H9 (cell line): Measurements from ENCODE around the gene PDCD1. TPM values are rescaled to one million over a fixed set of nuclear protein-coding genes. Genes with fewer than 3 reads are reported as not detected.
A peak's percentile ranks its signal among the peaks of the same experiment; 100 is the strongest.
"Not testable (repeated sequence)": the region's sequence is repeated elsewhere in the genome, so short reads cannot be mapped to it uniquely, and the experiment has no call there.

Experiments
- DNase-seq: peaks from one replicate; pipeline ENCODE4 v3.0.0-alpha.2; 2017
- H2AFZ ChIP-seq: one replicate; pipeline ENCODE4 v1.6.1; 2013; ENCODE audit warnings: mild to moderate bottlenecking, low read length, control low read depth, moderate library complexity
- H2AK5ac ChIP-seq: 2 replicates; pipeline ENCODE4 v1.6.1; 2013; ENCODE audit warnings: low read length, control low read depth, mixed read lengths; ENCODE audit not compliant: insufficient read length
- H2BK120ac ChIP-seq: one replicate; pipeline ENCODE4 v1.6.1; 2013; ENCODE audit warnings: low read depth, mild to moderate bottlenecking, low read length, control low read depth, inconsistent platforms; ENCODE audit not compliant: poor library complexity, severe bottlenecking
- H2BK12ac ChIP-seq: 2 replicates; pipeline ENCODE4 v1.6.1; 2013; ENCODE audit warnings: low read length, control low read depth, mixed read lengths, low read depth; ENCODE audit not compliant: insufficient read length
- H2BK15ac ChIP-seq: 2 replicates; pipeline ENCODE4 v1.6.1; 2013; ENCODE audit warnings: low read depth, low read length, control low read depth
- H2BK20ac ChIP-seq: one replicate; pipeline ENCODE4 v1.6.1; 2013; ENCODE audit warnings: low read depth, mild to moderate bottlenecking, low read length, control low read depth, inconsistent platforms; ENCODE audit not compliant: poor library complexity, severe bottlenecking
- H2BK5ac ChIP-seq: 2 replicates; pipeline ENCODE4 v1.6.1; 2013; ENCODE audit warnings: low read length, control low read depth, mixed read lengths; ENCODE audit not compliant: insufficient read length
- H3K14ac ChIP-seq: 2 replicates; pipeline ENCODE4 v1.6.1; 2013; ENCODE audit warnings: low read length, control low read depth; ENCODE audit not compliant: insufficient read depth
- H3K18ac ChIP-seq: 2 replicates; pipeline ENCODE4 v1.6.1; 2013; ENCODE audit warnings: low read depth, mild to moderate bottlenecking, mixed read lengths, low read length, control low read depth; ENCODE audit not compliant: insufficient read length
- H3K23ac ChIP-seq: 2 replicates; pipeline ENCODE4 v1.6.1; 2013; ENCODE audit warnings: low read length, control low read depth, mixed read lengths, low read depth; ENCODE audit not compliant: insufficient read length
- H3K23me2 ChIP-seq: 2 replicates; pipeline ENCODE4 v1.6.1; 2013; ENCODE audit warnings: low read depth, mild to moderate bottlenecking, mixed read lengths, low read length, control low read depth; ENCODE audit not compliant: insufficient read length, poor library complexity, severe bottlenecking
- H3K27ac ChIP-seq: 2 replicates; pipeline ENCODE4 v1.5.1; 2013; ENCODE audit warnings: low read length, control low read depth, mixed read lengths, low read depth; ENCODE audit not compliant: insufficient read length
- H3K27me3 ChIP-seq: 2 replicates; pipeline ENCODE4 v1.6.1; 2013; ENCODE audit warnings: low read length, control low read depth, inconsistent platforms; ENCODE audit not compliant: insufficient read depth
- H3K4ac ChIP-seq: 2 replicates; pipeline ENCODE4 v1.6.1; 2013; ENCODE audit warnings: low read depth, mild to moderate bottlenecking, control low read depth, inconsistent platforms, low read length, moderate library complexity
- H3K4me1 ChIP-seq: 2 replicates; pipeline ENCODE4 v1.6.1; 2013; ENCODE audit warnings: low read length, control low read depth, inconsistent platforms; ENCODE audit not compliant: insufficient read depth
- H3K4me2 ChIP-seq: 2 replicates; pipeline ENCODE4 v1.6.1; 2013; ENCODE audit warnings: low read length, control low read depth, mixed read lengths; ENCODE audit not compliant: insufficient read length, insufficient read depth
- H3K56ac ChIP-seq: 2 replicates; pipeline ENCODE4 v1.6.1; 2013; ENCODE audit warnings: low read depth, mild to moderate bottlenecking, mixed read lengths, low read length, control low read depth; ENCODE audit not compliant: insufficient read length
- H3K79me1 ChIP-seq: 2 replicates; pipeline ENCODE4 v1.6.1; 2013; ENCODE audit warnings: low read depth, mild to moderate bottlenecking, moderate library complexity, low read length, control low read depth, inconsistent platforms; ENCODE audit not compliant: insufficient read depth, poor library complexity, severe bottlenecking
- H3K79me2 ChIP-seq: 2 replicates; pipeline ENCODE4 v1.6.1; 2013; ENCODE audit warnings: low read length, control low read depth, inconsistent platforms; ENCODE audit not compliant: insufficient read depth
- H3K9ac ChIP-seq: 2 replicates; pipeline ENCODE4 v1.6.1; 2013; ENCODE audit warnings: low read length, control low read depth, mixed read lengths; ENCODE audit not compliant: insufficient read length; ENCODE audit errors: extremely low read depth
- H3K9me3 ChIP-seq: one replicate; pipeline ENCODE4 v1.6.1; 2013; ENCODE audit warnings: low read depth, low read length, inconsistent platforms; ENCODE audit not compliant: control insufficient read depth
- H3T11ph ChIP-seq: one replicate; pipeline ENCODE4 v1.6.1; 2013; ENCODE audit warnings: mild to moderate bottlenecking, low read length, control low read depth, inconsistent platforms
- H4K20me1 ChIP-seq: one replicate; pipeline ENCODE4 v1.6.1; 2013; ENCODE audit not compliant: control insufficient read depth, insufficient read length, insufficient read depth
- H4K5ac ChIP-seq: 2 replicates; pipeline ENCODE4 v1.6.1; 2013; ENCODE audit warnings: low read depth, mild to moderate bottlenecking, mixed read lengths, low read length, control low read depth; ENCODE audit not compliant: insufficient read length
- H4K8ac ChIP-seq: replicated peaks from 2 replicates; pipeline ENCODE4 v1.6.1; 2013; ENCODE audit warnings: low read length, control low read depth, mixed read lengths, low read depth; ENCODE audit not compliant: insufficient read length
- H4K91ac ChIP-seq: 2 replicates; pipeline ENCODE4 v1.6.1; 2013; ENCODE audit warnings: low read depth, mild to moderate bottlenecking, moderate library complexity, mixed read lengths, low read length, control low read depth; ENCODE audit not compliant: insufficient read length
- H3K27ac Mint-ChIP-seq, 3 experiments: 2 replicates in 2 of 3; 3 replicates in 1 of 3; pipeline ENCODE4 v1.8.0; 2020 to 2021; ENCODE audit warnings: mixed read lengths in 3 of 3, mild to moderate bottlenecking in 1 of 3, moderate library complexity in 1 of 3
- H3K27me3 Mint-ChIP-seq: 2 replicates; pipeline ENCODE4 v1.8.0; 2021; ENCODE audit warnings: low read depth, mild to moderate bottlenecking, moderate library complexity, mixed read lengths
- H3K36me3 Mint-ChIP-seq, 3 experiments: 2 replicates in 2 of 3; 3 replicates in 1 of 3; pipeline ENCODE4 v1.8.0; 2020 to 2021; ENCODE audit warnings: low read depth in 3 of 3, mixed read lengths in 3 of 3; ENCODE audit not compliant: insufficient read depth in 1 of 3
- H3K4me1 Mint-ChIP-seq, 2 experiments: 2 replicates each; pipeline ENCODE4 v1.8.0; 2020; ENCODE audit warnings: mixed read lengths in 2 of 2
- H3K4me3 Mint-ChIP-seq, 2 experiments: 2 replicates in 1 of 2; 3 replicates in 1 of 2; pipeline ENCODE4 v1.8.0; 2020 to 2021; ENCODE audit warnings: mild to moderate bottlenecking in 2 of 2, mixed read lengths in 2 of 2, moderate library complexity in 1 of 2
- H3K9me3 Mint-ChIP-seq, 2 experiments: 2 replicates in 1 of 2; 3 replicates in 1 of 2; pipeline ENCODE4 v1.8.0; 2020; ENCODE audit warnings: mild to moderate bottlenecking in 2 of 2, mixed read lengths in 2 of 2, moderate library complexity in 1 of 2
- WGBS: extraction: QIAGEN DNeasy Blood & Tissue Kit; methylation state at CpG from one replicate; pipeline ENCODE4 v1.1.7; 2013; ENCODE audit warnings: missing lambda C conversion rate, low lambda C conversion rate, mixed read lengths; ENCODE audit not compliant: insufficient read length; ENCODE audit errors: extremely low coverage; 5-methylcytosine and 5-hydroxymethylcytosine counted together
- total RNA-seq: library from RNA; stranded (reverse); gene quantifications from 2 replicates; pipeline ENCODE4 v1.2.1, GENCODE V29; 2021
- TF ChIP-seq, protein P1 (sequence below): fragments of 200-600 bp; sonication (generic); conservative IDR thresholded peaks from 3 replicates; pipeline ENCODE4 v1.8.0; 2021; ENCODE audit warnings: antibody characterized with exemption, mild to moderate bottlenecking

PDCD1 gene
- total RNA-seq, 1 experiment from 2014 or later = 1.6 TPM

DNA sequence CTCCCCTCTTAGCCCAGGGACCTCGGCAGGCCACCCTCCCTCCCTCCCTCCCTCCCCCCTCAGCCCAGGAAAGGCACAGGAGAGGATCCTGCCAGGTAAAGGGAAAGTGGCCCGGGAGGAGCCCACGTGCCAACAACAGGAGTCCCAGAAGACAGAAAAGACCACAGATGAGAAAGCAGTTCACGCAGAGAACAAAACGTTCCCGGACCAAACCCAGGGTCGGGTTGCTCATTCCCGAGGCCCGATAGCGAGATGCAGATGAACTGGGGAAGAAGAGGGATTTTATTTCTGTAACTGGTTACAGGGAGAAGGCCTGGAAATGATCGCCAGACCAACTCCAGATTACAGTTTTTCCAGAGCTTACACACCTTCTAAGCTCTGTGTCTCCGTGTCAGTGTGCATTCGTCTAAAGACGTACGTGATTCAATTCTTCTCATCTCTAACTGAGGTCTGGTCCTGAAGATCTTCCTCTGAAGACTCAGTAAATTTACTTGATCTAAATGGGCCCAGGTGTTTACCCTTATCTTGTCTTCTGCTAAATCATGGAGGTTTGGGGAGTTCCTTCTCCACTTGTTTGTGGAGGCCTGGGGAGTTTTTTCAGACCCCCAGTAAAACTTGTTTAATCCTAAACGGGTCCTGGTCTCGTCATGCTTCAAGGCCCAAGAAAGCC, 50.5 kb downstream of the PDCD1 start:
- TF ChIP-seq, protein P1, sequence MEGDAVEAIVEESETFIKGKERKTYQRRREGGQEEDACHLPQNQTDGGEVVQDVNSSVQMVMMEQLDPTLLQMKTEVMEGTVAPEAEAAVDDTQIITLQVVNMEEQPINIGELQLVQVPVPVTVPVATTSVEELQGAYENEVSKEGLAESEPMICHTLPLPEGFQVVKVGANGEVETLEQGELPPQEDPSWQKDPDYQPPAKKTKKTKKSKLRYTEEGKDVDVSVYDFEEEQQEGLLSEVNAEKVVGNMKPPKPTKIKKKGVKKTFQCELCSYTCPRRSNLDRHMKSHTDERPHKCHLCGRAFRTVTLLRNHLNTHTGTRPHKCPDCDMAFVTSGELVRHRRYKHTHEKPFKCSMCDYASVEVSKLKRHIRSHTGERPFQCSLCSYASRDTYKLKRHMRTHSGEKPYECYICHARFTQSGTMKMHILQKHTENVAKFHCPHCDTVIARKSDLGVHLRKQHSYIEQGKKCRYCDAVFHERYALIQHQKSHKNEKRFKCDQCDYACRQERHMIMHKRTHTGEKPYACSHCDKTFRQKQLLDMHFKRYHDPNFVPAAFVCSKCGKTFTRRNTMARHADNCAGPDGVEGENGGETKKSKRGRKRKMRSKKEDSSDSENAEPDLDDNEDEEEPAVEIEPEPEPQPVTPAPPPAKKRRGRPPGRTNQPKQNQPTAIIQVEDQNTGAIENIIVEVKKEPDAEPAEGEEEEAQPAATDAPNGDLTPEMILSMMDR = no peak
- no peaks in the 10 kb centered on the region for H3K23me2 ChIP-seq
- peak overlapping the region in 2 of 3 experiments; percentile 37 to 66; a peak in 3 of 7 replicates for H3K27ac Mint-ChIP-seq
- H3K27me3 Mint-ChIP-seq = peaks cover 29% of the 10 kb centered on the region
- H2BK5ac ChIP-seq = no peak overlapping the region
- peaks cover 9 to 26% of the 10 kb centered on the region in 2 experiments for H3K4me1 Mint-ChIP-seq
- H2BK20ac ChIP-seq = no peak overlapping the region
- H3K23ac ChIP-seq = no peak overlapping the region
- H2BK120ac ChIP-seq = no peak overlapping the region
- peaks cover 9% of the 10 kb centered on the region; the same call in 1 of the 2 replicates for H3K27me3 ChIP-seq
- H3K4me2 ChIP-seq = no peak overlapping the region
- H3K4me1 ChIP-seq = peaks cover 8% of the 10 kb centered on the region
- H3K18ac ChIP-seq = no peak overlapping the region
- H3T11ph ChIP-seq = no peak overlapping the region
- no peak overlapping the region for H2AFZ ChIP-seq
- no peak overlapping the region for H3K14ac ChIP-seq
- no peak overlapping the region for H2BK15ac ChIP-seq
- no peak overlapping the region for H4K5ac ChIP-seq
- no peak overlapping the region for H2AK5ac ChIP-seq
- H3K56ac ChIP-seq = no peak overlapping the region
- peak overlapping the region in 1 of 2 experiments; percentile 9; a peak in 1 of 5 replicates for H3K4me3 Mint-ChIP-seq
- no CpG with 5 or more reads among the region's 17 CpGs for WGBS
- H3K79me2 ChIP-seq = no peaks in the 10 kb centered on the region
- no peak overlapping the region for H4K91ac ChIP-seq
- H3K4ac ChIP-seq = no peak overlapping the region
- no peaks in the 10 kb centered on the region for H4K20me1 ChIP-seq
- H3K27ac ChIP-seq = no peak overlapping the region
- H3K79me1 ChIP-seq = no peaks in the 10 kb centered on the region
- H3K36me3 Mint-ChIP-seq = no peaks in the 10 kb centered on the region
- H3K9me3 Mint-ChIP-seq = no peaks in the 10 kb centered on the region
- DNase-seq = peak; percentile 55
- H4K8ac ChIP-seq = no peak overlapping the region
- no peaks in the 10 kb centered on the region for H3K9me3 ChIP-seq
- H2BK12ac ChIP-seq = no peak overlapping the region
- no peak overlapping the region for H3K9ac ChIP-seq

DNA sequence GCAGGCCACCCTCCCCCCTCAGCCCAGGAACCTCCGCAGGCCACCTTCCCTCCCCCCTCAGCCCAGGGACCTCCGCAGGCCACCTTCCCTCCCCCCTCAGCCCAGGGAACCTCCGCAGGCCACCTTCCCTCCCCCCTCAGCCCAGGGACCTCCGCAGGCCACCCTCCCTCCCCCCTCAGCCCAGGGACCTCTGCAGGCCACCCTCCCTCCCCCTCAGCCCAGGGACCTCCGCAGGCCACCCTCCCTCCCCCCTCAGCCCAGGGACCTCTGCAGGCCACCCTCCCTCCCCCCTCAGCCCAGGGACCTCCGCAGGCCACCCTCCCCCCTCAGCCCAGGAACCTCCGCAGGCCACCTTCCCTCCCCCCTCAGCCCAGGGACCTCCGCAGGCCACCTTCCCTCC, 52.5 kb downstream of the PDCD1 start:
- not testable (repeated sequence) for H3K4me1 ChIP-seq, H2BK20ac ChIP-seq, H3K18ac ChIP-seq, H4K5ac ChIP-seq, H2BK120ac ChIP-seq, H3K56ac ChIP-seq, H3K9me3 Mint-ChIP-seq, H3K27ac Mint-ChIP-seq, H3K27me3 ChIP-seq, H3K4me3 Mint-ChIP-seq, H2BK15ac ChIP-seq, H2AK5ac ChIP-seq, H4K20me1 ChIP-seq, H3K14ac ChIP-seq, H3T11ph ChIP-seq, H3K79me2 ChIP-seq, H3K27ac ChIP-seq, H4K91ac ChIP-seq, H3K23me2 ChIP-seq, H3K4me2 ChIP-seq, H3K9me3 ChIP-seq, H2AFZ ChIP-seq, H3K4ac ChIP-seq, H3K36me3 Mint-ChIP-seq, H3K79me1 ChIP-seq, H4K8ac ChIP-seq, H2BK12ac ChIP-seq, H3K9ac ChIP-seq, H3K23ac ChIP-seq, H2BK5ac ChIP-seq
- Mint-ChIP-seq H3K27me3 (peaks cover 33% of the 10 kb centered on the region), H3K4me1 (peaks cover 12 to 37% of the 10 kb centered on the region in 2 experiments)
- WGBS = no CpG with 5 or more reads among the region's 8 CpGs
- peak; percentile 36 for DNase-seq
